Measurements from ENCODE around the gene TMEM30A. TPM values are rescaled to one million over a fixed set of nuclear protein-coding genes. Genes with fewer than 3 reads are reported as not detected.
A peak's percentile ranks its signal among the peaks of the same experiment; 100 is the strongest.

The TMEM30A gene
- total RNA-seq, 2 experiments from 2014 or later, result 39.7 to 39.9 TPM

- no peak for TF ChIP-seq CTCF (IDR thresholded peaks at IDR 0.05)
- ChIA-PET CTCF (interaction anchor here (1.4 to 5.9 kb wide), 3 partner anchors 1115 to 1473 kb away, joined by 4 to 37 read pairs (median 5); no protein-coding TSS in a partner anchor), POLR2A (interaction anchor here (1.3 kb wide), 1 partner anchor 11 kb away, joined by 4 read pairs; no protein-coding TSS in a partner anchor)
- Mint-ChIP-seq H3K27me3 (peaks cover 83% of the 10 kb centered on the region), H3K27ac (no peak within 1 kb of the TSS), H3K9me3 (no peaks in the 10 kb centered on the region), H3K36me3 (ENCODE audit: low read depth) (no peaks in the 10 kb centered on the region), H3K4me1 (ENCODE audit: low read depth) (peaks cover 51% of the 10 kb centered on the region), H3K4me3 (peak within 1 kb of the TSS; percentile 36)
- ATAC-seq (no peak), DNase-seq (peak; percentile 27)
- intact Hi-C loops (cut with micrococcal nuclease), result loop anchor here (5.0 to 10.0 kb wide), 4 partner anchors 121 to 1349 kb away; no protein-coding TSS in a partner anchor
These were observed 78.6 kb downstream of the TMEM30A start, which contains the start of gene COL12A1 for GRCh38 chr6:75205776-75206575. Gene COL12A1, minus strand, starts transcription at chr6:75206053. Its CDS starts 3,261 bp downstream, at chr6:75202792.

- DNase-seq (peak; percentile 38), ATAC-seq (no peak)
- H3K27ac Mint-ChIP-seq, result no peak overlapping the region
- ChIA-PET POLR2A (interaction anchor here (1.3 kb wide), 1 partner anchor 12 kb away, joined by 4 read pairs; no protein-coding TSS in a partner anchor), CTCF (interaction anchor here (1.1 to 5.9 kb wide), 4 partner anchors 1114 to 1472 kb away, joined by 3 to 37 read pairs (median 4); no protein-coding TSS in a partner anchor)
- no peaks in the 10 kb centered on the region for H3K36me3 Mint-ChIP-seq (ENCODE audit: low read depth)
- peaks cover 51% of the 10 kb centered on the region for H3K4me1 Mint-ChIP-seq (ENCODE audit: low read depth)
- H3K4me3 Mint-ChIP-seq, result peak overlapping the region; percentile 36
- H3K27me3 Mint-ChIP-seq, result peaks cover 83% of the 10 kb centered on the region
- no peak for TF ChIP-seq CTCF (IDR thresholded peaks at IDR 0.05)
- H3K9me3 Mint-ChIP-seq, result no peaks in the 10 kb centered on the region
- intact Hi-C loops (cut with micrococcal nuclease), result loop anchor here (5.0 to 10.0 kb wide), 4 partner anchors 120 to 1348 kb away; no protein-coding TSS in a partner anchor
These were observed 79.4 kb downstream of the TMEM30A start for GRCh38 chr6:75204959-75205775.

GRCh38 chr6:75204217-75204958 is 80.2 kb downstream of the TMEM30A start:
- ChIA-PET POLR2A (interaction anchor here (0.6 kb wide), 1 partner anchor 57 kb away, joined by 3 read pairs; no protein-coding TSS in a partner anchor), CTCF (interaction anchor here (0.7 to 5.9 kb wide), 13 partner anchors 6 to 1471 kb away, joined by 3 to 37 read pairs (median 4); partner anchors contain the start of gene COX7A2)
- ATAC-seq (no peak), DNase-seq (peak; percentile 67)
- no peaks in the 10 kb centered on the region for H3K36me3 Mint-ChIP-seq (ENCODE audit: low read depth)
- peak overlapping the region; percentile 24 for H3K4me3 Mint-ChIP-seq
- H3K4me1 Mint-ChIP-seq (ENCODE audit: low read depth), result peaks cover 51% of the 10 kb centered on the region
- intact Hi-C loops (cut with micrococcal nuclease), result loop anchor here (10.0 kb wide), 2 partner anchors 120 to 1240 kb away; no protein-coding TSS in a partner anchor
- peak; percentile 69 for TF ChIP-seq CTCF (IDR thresholded peaks at IDR 0.05)
- peaks cover 80% of the 10 kb centered on the region for H3K27me3 Mint-ChIP-seq
- no peak overlapping the region for H3K27ac Mint-ChIP-seq
- no peaks in the 10 kb centered on the region for H3K9me3 Mint-ChIP-seq

DNA sequence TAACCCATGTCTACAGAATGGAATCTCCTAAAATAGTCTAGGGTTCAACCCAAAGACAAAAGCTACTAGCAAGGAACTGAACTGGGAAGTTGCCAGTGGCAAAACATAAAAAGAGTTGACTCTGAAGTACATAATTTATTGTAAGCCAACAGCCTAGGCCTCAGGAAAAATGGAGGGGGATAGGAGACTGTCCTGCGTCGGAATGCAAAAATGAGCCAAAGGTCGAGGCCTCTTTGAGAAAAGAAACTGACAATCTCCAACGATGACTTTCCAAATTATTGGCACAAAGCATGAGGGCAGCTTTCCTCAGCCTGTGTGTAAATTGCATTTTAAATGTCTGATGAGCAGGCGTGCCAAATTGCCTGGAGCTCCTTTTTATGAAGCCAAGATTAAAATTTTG is 80.9 kb downstream of the TMEM30A start:
- ATAC-seq (no peak), DNase-seq (no peak)
- Mint-ChIP-seq H3K27ac (no peak overlapping the region), H3K4me3 (no peak overlapping the region), H3K4me1 (ENCODE audit: low read depth) (peaks cover 47% of the 10 kb centered on the region), H3K9me3 (no peaks in the 10 kb centered on the region), H3K36me3 (ENCODE audit: low read depth) (no peaks in the 10 kb centered on the region), H3K27me3 (peaks cover 76% of the 10 kb centered on the region)
- CTCF ChIA-PET, result interaction anchor here (0.7 to 5.9 kb wide), 14 partner anchors 6 to 1471 kb away, joined by 3 to 37 read pairs (median 4); partner anchors contain the start of gene COX7A2
- POLR2A ChIA-PET, result interaction anchor here (0.8 kb wide), 1 partner anchor 24 kb away, joined by 3 read pairs; no protein-coding TSS in a partner anchor
- TF ChIP-seq CTCF (IDR thresholded peaks at IDR 0.05), result no peak
- intact Hi-C loops (cut with micrococcal nuclease), result loop anchor here (10.0 kb wide), 2 partner anchors 119 to 1239 kb away; no protein-coding TSS in a partner anchor

Other genes with a start within 250 kb of the TMEM30A start
- gene COL12A1, start 78.7 kb downstream of the TMEM30A start, total RNA-seq, result under 1 TPM in 1 of 2 experiments, not detected in 1; 0.09 TPM
- gene COX7A2, start 41.0 kb downstream of the TMEM30A start, total RNA-seq, result 100 to 1,000 TPM; 481 to 485 TPM
- gene FILIP1, start 209.0 kb upstream of the TMEM30A start, total RNA-seq, result under 1 TPM in 1 of 2 experiments, not detected in 1; 0.07 TPM

All from activated CD8-positive, alpha-beta T cell treated with anti-CD3 and anti-CD28 coated beads for 36 hours (primary cell).